Endothelial cell of umbilical vein (primary cell): Measurements from ENCODE around the gene PLXNA4. TPM values are rescaled to one million over a fixed set of nuclear protein-coding genes. Genes with fewer than 3 reads are reported as not detected.

Experiments
- BruUV-seq: library from RNA; stranded (reverse); fragments of 400-500 nt; replicated peaks from 2 replicates; lab custom pipeline; 2021; lab: Mats Ljungman, UMichigan
- CTCF ChIA-PET: fragments of 300-600, 350-600 bp; sonication (Branson Sonifier 250); formaldehyde crosslinking; loops from one replicate; lab custom pipeline; 2021; ENCODE audit warnings: antibody characterized with exemption, inconsistent platforms; lab: Charles Lee
- POLR2A ChIA-PET: fragments of 300-600, 350-600 bp; sonication (Branson Sonifier 250); formaldehyde crosslinking; loops from one replicate; lab custom pipeline; 2021; ENCODE audit warnings: antibody characterized with exemption, inconsistent platforms; lab: Charles Lee
- DNase-seq: peaks from one replicate; pipeline ENCODE4 v3.0.0-alpha.2; 2011; ENCODE audit warnings: low read depth, low spot score
- FAIRE-seq: peaks from 2 replicates; lab custom pipeline; 2011; peaks lifted over from hg19 to GRCh38; lab: Jason Lieb, UNC
- H2AFZ ChIP-seq: 2 replicates; pipeline ENCODE4 v1.6.0; 2012; ENCODE audit warnings: low read depth, low read length, control low read depth, inconsistent platforms
- H3K27ac ChIP-seq: 2 replicates; pipeline ENCODE4 v1.5.1; 2011; ENCODE audit warnings: low read depth, mild to moderate bottlenecking, control low read depth, low read length, moderate library complexity; ENCODE audit not compliant: insufficient read depth
- H3K27me3 ChIP-seq, 2 experiments: 2 replicates each; pipeline versions ENCODE4 v1.6.0 to v1.6.1; 2011; ENCODE audit warnings: low read length in 2 of 2, mixed read lengths in 1 of 2; ENCODE audit not compliant: control insufficient read depth in 2 of 2, insufficient read depth in 2 of 2
- H3K36me3 ChIP-seq, 2 experiments: 2 replicates in 1 of 2; 3 replicates in 1 of 2; pipeline ENCODE4 v1.5.1; 2011; ENCODE audit warnings: low read length in 2 of 2, mild to moderate bottlenecking in 1 of 2, moderate library complexity in 1 of 2; ENCODE audit not compliant: control insufficient read depth in 2 of 2, insufficient read depth in 2 of 2; ENCODE audit errors: extremely low read depth in 1 of 2
- H3K4me1 ChIP-seq: 3 replicates; pipeline ENCODE4 v1.5.1; 2011; ENCODE audit warnings: mild to moderate bottlenecking, low read length; ENCODE audit not compliant: control insufficient read depth, insufficient read depth; ENCODE audit errors: extremely low read depth
- H3K4me2 ChIP-seq: 2 replicates; pipeline ENCODE4 v1.6.1; 2011; ENCODE audit warnings: low read length, control low read depth, mixed read lengths; ENCODE audit not compliant: insufficient read depth
- H3K4me3 ChIP-seq, 3 experiments: fragments of 200-600 bp in 1 of 3; sonication (generic), shearing (Covaris generic) in 1 of 3; replicated peaks in 1 of 3; 2 replicates each; pipeline ENCODE4 v1.5.1; 2011 to 2016; ENCODE audit warnings: control low read depth in 3 of 3, low read length in 3 of 3, mild to moderate bottlenecking in 2 of 3, inconsistent platforms in 1 of 3, low read depth in 1 of 3, moderate library complexity in 1 of 3; ENCODE audit not compliant: insufficient read depth in 1 of 3
- H3K79me2 ChIP-seq: 2 replicates; pipeline ENCODE4 v1.6.0; 2012; ENCODE audit warnings: low read length, inconsistent platforms; ENCODE audit not compliant: control insufficient read depth, insufficient read depth
- H3K9ac ChIP-seq: replicated peaks from 2 replicates; pipeline ENCODE3; 2011; ENCODE audit warnings: low read length, control low read depth; ENCODE audit not compliant: insufficient read depth; ENCODE audit errors: extremely low read depth
- H3K9me1 ChIP-seq: replicated peaks from 3 replicates; pipeline ENCODE4 v1.6.0; 2011; ENCODE audit warnings: mild to moderate bottlenecking, low read length; ENCODE audit not compliant: control insufficient read depth, insufficient read depth; ENCODE audit errors: extremely low read depth
- H3K9me3 ChIP-seq: replicated peaks from 2 replicates; pipeline ENCODE4 v1.5.1; 2012; ENCODE audit warnings: low read length, inconsistent platforms; ENCODE audit not compliant: control insufficient read depth, insufficient read depth
- H4K20me1 ChIP-seq: replicated peaks from 2 replicates; pipeline ENCODE3; 2011; ENCODE audit warnings: mild to moderate bottlenecking, low read length; ENCODE audit not compliant: control insufficient read depth, insufficient read depth; ENCODE audit errors: extremely low read depth
- CTCF ChIP-seq, 2 donors: IDR thresholded peaks; 1 replicate in 1 of 2; 2 replicates in 1 of 2; pipeline ENCODE4 v1.5.1; 2011; ENCODE audit warnings: low read length in 2 of 2, mild to moderate bottlenecking in 2 of 2, moderate library complexity in 2 of 2, control low read depth in 1 of 2, inconsistent platforms in 1 of 2, low read depth in 1 of 2; ENCODE audit not compliant: insufficient read depth in 1 of 2; ENCODE audit errors: extremely low read depth in 1 of 2
- EZH2 ChIP-seq: IDR thresholded peaks from 2 replicates; pipeline ENCODE4 v1.6.1; 2012; ENCODE audit warnings: borderline replicate concordance, low read depth, mild to moderate bottlenecking, moderate library complexity, low read length, inconsistent platforms; ENCODE audit not compliant: severe bottlenecking
- FOS ChIP-seq: IDR thresholded peaks from 2 replicates; pipeline ENCODE4 v1.6.1; 2011; ENCODE audit warnings: mild to moderate bottlenecking, low read length, moderate library complexity, borderline replicate concordance; ENCODE audit not compliant: insufficient read depth
- GATA2 ChIP-seq: IDR thresholded peaks from 2 replicates; pipeline ENCODE4 v1.7.0; 2011; ENCODE audit warnings: low read depth, mild to moderate bottlenecking, moderate library complexity, mixed read lengths, low read length; ENCODE audit not compliant: insufficient read length, insufficient read depth
- JUN ChIP-seq: IDR thresholded peaks from 2 replicates; pipeline ENCODE4 v1.6.1; 2011; ENCODE audit warnings: borderline replicate concordance, low read depth; ENCODE audit not compliant: insufficient read length, insufficient read depth
- MAX ChIP-seq: IDR thresholded peaks from 2 replicates; pipeline ENCODE4 v1.6.1; 2011; ENCODE audit not compliant: insufficient read depth, insufficient read length
- MYC ChIP-seq: IDR thresholded peaks from one replicate; pipeline ENCODE4 v1.6.1; 2011; ENCODE audit warnings: mild to moderate bottlenecking, low read depth, low read length
- POLR2A ChIP-seq: IDR thresholded peaks from 2 replicates; pipeline ENCODE4 v1.6.1; 2012; ENCODE audit warnings: low read depth, mild to moderate bottlenecking, control low read depth, low read length
- POLR2AphosphoS5 ChIP-seq: IDR thresholded peaks from 2 replicates; pipeline ENCODE4 v1.6.1; 2012; ENCODE audit warnings: low read depth, mild to moderate bottlenecking, control low read depth, low read length, moderate library complexity; ENCODE audit not compliant: insufficient read depth
- dilution Hi-C: fragments of 300-500 bp; cut with MboI; formaldehyde crosslinking; loops from one replicate; pipeline ENCODE4 v1.15.0; 2019; ENCODE audit warnings: low sequenced_read_pairs; ENCODE audit not compliant: extremely low pct_ligation_motif_present
- intact Hi-C: fragments of 100-400 bp; cut with micrococcal nuclease; formaldehyde crosslinking; loops from one replicate; pipeline ENCODE4 v1.10.0; 2022
- polyA plus RNA-seq, 4 experiments: library from polyadenylated mRNA; depleted of rRNA in 3 of 4; stranded (reverse) in 3 of 4; unstranded in 1 of 4; fragments of >200 nt; gene quantifications; 2 replicates each; pipeline versions ENCODE4 v1.2.1 to v1.2.3, GENCODE V29; 2011 to 2012; ENCODE audit warnings: missing spikeins in 1 of 4
- total RNA-seq: library from RNA; stranded (reverse); gene quantifications from 2 replicates; pipeline ENCODE4 v1.2.3, GENCODE V29; 2021

PLXNA4 gene
- total and polyA plus RNA-seq, 2 donors (not counting 3 experiments of a cell fraction or from before 2014, with no cell fraction given): 12.1 to 20.4 TPM

GRCh38 chr7:132565441-132565840 is 10.8 kb downstream of the PLXNA4 start:
- ChIA-PET POLR2A (no interaction called here), CTCF (interaction anchor here (1.0 to 1.5 kb wide), 3 partner anchors 9 to 247 kb away, joined by 3 to 7 read pairs (median 4); no protein-coding TSS in a partner anchor)
- Histone ChIP-seq H3K4me2 (no peak overlapping the region), H2AFZ (no peak overlapping the region), H3K9me3 (no peaks in the 10 kb centered on the region), H3K9me1 (no peaks in the 10 kb centered on the region), H3K9ac (no peak overlapping the region), H3K27me3 (no peaks in the 10 kb centered on the region), H3K4me1 (peaks cover 5% of the 10 kb centered on the region), H3K36me3 (no peaks in the 10 kb centered on the region), H3K4me3 (no peak overlapping the region), H3K27ac (no peak overlapping the region), H4K20me1 (no peaks in the 10 kb centered on the region), H3K79me2 (no peaks in the 10 kb centered on the region)
- FAIRE-seq (no peak), DNase-seq (no peak)
- BruUV-seq: no TSS peak
- TF ChIP-seq MAX: no peak
- no peak for TF ChIP-seq FOS
- no peak for TF ChIP-seq GATA2
- no peak for TF ChIP-seq MYC
- no peak for TF ChIP-seq POLR2A
- TF ChIP-seq EZH2: no peak
- no peak for TF ChIP-seq JUN
- no peak for TF ChIP-seq CTCF (IDR thresholded peaks at IDR 0.05; ENCODE audit: extremely low read depth in 1 of 2, insufficient read depth in 1 of 2, low read depth in 1 of 2, low read length in 2 of 2)
- TF ChIP-seq POLR2AphosphoS5: no peak
- dilution Hi-C loops (no loop called here), intact Hi-C loops (no loop called here)
